Activated CD4-positive, alpha-beta T cell treated with anti-CD3 and anti-CD28 coated beads, Interleukin-2, amount 50 U/mL, for 4 hours (primary cell): ENCODE measurements around the gene MRPL42.
"Not testable (repeated sequence)": the region's sequence is repeated elsewhere in the genome, so short reads cannot be mapped to it uniquely, and the experiment has no call there.

ENCODE experiments used
- DNase-seq, 2 experiments: peaks; one replicate each; pipeline ENCODE4 v3.0.0-alpha.2; 2020

The MRPL42 gene

DNA sequence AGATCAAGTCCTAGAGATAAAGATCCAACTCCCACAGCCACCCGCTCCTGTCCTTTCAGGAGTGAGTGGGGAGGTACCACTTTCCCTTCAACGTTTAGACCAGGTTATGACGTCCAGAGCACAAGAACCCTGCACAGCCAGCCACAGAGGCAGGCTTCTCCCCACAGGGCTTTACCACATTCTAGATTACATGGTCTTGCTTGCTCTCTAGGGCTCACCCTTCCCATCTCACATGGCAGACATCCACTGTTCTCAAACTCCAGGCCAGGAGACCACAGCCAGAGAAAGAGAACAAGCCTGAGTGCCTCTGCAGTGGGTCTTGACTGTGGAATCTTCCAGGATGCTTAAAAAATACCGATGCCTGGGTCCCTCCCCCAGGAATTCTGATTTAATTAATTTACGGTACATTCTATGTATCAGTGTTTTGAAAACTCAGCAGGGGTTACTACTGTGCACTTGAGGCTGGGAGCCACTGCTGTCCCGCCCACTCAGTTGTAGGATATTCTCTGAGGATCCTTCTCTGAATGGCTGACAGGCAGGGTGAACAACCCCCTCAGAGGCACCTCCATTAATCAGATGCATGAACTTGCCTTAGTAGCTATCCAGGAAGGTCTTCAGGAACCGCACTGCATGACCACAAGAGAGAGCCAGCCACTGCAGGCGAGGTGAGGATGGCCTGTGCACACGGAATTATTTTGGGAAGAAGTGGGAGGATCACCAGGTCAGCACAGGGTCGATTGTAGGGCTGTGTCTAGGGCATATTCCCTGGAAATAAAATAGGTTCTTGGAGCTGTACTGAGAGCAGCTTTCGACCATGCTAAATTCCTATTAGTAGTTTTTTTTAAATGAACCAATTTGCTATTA lies 83.7 kb downstream of the MRPL42 start:
- no peak for DNase-seq

DNA sequence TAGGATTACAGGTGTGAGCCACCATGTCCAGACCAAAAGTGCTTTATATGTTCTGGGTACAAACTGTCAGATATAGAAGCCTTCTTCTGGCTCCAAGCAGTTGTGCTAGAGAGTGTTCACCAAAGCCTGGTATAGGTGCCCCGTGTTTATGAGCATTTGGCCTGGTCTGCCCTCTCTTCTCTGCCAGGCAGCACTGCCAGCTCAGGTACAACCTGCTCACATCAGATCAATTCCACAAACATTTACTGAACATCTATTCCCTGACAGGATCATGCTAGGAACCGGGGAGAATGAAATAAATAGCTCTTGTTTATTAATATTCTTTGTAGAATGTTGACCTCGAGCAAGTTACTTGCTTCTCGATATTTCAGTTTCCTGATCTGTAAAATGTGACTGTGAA lies 85.1 kb downstream of the MRPL42 start:
- DNase-seq = no peak

DNA sequence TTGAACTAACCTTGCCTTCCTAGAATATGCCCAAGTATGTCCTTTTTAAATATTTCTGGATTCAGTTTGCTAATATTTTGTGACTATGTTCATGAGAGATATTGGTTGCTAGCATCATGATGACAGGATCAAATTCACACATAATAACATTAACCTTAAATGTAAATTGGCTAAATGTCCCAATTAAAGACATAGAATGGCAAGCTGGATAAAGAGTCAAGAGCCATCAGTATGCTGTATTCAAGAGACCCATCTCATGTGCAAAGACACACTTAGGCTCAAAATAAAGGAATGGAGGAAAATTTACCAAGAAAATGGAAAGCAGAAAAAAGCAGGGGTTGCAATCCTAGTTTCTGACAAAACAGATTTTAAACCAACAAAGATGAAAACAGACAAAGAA lies 90.6 kb downstream of the MRPL42 start:
- not testable (repeated sequence) for DNase-seq

DNA sequence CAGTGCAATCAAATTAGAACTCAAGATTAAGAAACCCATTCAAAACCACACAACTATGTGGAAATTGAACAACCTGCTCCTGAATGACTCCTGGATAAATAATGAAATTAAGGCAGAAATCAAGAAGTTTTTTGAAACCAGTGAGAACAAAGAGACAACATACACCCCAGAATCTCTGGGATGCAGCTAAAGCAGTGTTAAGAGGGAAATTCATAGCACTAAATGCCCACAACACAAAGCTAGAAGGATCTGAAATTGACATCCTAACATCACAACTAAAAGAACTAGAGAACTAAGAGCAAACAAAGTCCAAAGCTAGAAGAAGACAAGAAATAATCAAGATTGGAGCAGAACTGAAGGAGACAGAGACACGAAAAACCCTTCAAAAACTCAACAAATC lies 91.4 kb downstream of the MRPL42 start:
- DNase-seq = not testable (repeated sequence)

DNA sequence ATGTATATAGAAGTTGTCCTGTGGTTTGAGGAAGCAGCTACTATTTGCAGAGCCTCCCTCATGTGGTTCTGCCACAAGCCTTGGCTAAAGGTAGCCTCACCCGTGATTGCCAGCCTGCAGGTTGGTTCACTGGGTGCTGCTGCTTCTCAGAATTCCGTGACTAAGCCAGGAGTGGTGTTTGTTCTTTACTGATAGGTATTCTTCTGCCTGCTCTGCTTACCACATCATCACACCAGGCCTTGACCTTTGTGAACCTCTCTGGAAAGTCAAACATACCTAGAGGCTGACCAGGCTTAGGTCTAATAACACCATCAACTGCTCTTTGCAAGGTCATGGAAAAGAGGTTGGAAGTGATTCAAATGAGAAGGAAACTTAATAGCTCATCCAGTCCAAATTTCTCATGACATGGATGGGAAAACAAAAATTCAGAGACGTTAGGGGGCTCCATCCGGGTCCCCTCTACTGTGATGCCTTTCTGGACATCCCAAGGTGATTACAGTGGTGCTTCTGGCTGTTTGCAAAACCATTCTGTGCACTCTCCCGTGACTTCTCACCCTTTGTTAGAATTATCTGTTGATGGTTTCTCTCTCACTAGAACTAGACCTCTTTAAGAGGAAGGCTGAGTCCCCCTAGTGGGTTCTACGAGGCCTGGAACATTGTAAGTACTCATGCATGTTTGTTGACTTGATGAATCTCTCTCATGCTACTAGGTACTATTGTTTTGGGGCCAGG lies 96.7 kb downstream of the MRPL42 start:
- DNase-seq = no peak

DNA sequence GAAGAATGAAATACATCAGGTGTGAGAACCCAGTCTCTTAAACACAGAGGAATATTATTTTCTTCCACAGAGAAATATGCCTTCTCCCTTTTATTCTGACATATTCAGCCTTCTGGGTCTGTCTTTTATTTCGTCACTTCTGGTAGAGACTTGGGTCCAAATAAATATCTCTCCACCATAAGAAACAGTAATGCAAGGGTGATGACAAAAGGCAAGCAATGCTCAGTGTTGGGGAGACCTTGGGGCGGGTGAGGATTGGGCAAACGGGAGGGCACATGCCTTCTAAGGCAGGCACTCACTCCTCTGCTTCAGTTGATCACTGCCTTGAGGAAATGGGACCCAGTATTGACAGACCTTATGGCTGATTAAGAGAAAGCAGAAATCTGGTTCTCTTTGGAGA lies 98.4 kb downstream of the MRPL42 start:
- DNase-seq = no peak
